ENCODE measurements around the gene VOPP1.

VOPP1 gene

DNA sequence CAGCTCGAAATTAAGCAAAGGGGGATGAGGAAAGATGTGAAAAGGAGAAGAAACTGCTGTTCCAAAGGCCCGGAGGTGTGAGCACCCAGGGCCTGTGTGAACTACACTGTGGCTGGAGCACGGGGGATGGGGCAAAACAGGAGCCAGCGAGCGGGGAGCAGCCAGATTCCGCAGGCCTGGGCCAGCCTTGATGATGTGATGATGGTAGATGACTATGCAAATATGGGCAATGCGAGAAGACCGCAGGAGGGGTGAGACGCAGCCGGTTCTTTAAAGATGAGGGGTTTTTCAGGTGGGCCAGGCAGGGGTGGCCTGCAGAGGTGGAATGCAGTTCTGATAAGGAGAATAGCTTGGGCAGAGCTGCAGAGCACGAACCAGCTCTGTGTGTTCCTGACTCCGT is 145.6 kb downstream of the VOPP1 start:
- DNase-seq = no peak

DNA sequence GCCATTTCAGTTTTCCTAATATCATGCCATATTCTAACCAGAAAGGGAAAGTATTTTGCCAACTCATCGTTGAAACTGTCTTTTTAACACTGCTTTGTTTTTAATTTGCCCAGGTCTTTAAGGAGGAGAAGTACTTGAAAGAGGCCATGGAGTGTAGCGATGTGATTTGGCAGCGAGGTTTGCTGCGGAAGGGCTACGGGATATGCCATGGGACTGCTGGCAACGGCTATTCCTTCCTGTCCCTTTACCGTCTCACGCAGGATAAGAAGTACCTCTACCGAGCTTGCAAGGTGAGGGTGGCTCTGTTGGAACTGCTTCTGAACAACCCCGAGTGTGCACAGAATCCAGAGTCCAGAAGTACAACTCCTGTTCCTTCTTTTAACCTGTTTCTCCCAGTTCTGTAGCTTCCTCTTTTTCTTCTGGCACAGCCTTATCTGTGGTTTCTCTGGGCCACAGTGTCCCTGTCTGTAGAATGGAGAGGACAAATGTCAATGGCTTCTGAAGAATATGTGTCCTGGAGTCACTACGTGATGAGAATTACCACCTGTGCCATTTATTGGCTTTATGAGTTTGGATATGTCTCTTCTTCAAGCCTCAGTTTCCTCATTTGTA is 147.1 kb downstream of the VOPP1 start:
- DNase-seq = no peak

GRCh38 chr7:55423891-55424290 is 148.4 kb downstream of the VOPP1 start:
- no peak for DNase-seq

- DNase-seq = no peak
These were observed 149.0 kb downstream of the VOPP1 start for GRCh38 chr7:55423277-55423711.

Measured in CD4-positive, alpha-beta T cell treated with Interleukin-15 for 1 hour (primary cell).